ENCODE data around the gene KLHL6.

DNA sequence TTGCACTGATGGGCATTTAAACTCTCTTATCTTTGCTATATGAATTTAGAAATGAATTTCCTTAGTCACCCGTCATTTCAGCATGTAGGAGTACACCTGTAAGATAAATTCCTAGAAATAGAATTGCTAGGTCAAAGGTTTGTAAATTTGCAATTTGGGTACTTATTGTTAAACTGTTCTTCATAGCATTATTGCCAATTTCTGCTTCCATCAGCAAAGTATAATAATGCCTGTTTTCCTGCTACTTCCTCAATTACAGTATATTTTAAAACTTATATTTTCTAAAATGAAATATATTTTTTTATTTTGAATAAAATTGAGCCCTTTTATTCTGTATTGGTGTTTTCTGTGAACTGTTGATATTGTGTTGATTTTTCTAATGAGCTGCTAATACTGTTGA is 110.8 kb downstream of the KLHL6 start:
- TF ChIP-seq, protein P1, sequence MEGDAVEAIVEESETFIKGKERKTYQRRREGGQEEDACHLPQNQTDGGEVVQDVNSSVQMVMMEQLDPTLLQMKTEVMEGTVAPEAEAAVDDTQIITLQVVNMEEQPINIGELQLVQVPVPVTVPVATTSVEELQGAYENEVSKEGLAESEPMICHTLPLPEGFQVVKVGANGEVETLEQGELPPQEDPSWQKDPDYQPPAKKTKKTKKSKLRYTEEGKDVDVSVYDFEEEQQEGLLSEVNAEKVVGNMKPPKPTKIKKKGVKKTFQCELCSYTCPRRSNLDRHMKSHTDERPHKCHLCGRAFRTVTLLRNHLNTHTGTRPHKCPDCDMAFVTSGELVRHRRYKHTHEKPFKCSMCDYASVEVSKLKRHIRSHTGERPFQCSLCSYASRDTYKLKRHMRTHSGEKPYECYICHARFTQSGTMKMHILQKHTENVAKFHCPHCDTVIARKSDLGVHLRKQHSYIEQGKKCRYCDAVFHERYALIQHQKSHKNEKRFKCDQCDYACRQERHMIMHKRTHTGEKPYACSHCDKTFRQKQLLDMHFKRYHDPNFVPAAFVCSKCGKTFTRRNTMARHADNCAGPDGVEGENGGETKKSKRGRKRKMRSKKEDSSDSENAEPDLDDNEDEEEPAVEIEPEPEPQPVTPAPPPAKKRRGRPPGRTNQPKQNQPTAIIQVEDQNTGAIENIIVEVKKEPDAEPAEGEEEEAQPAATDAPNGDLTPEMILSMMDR (IDR thresholded peaks at IDR 0.05; ENCODE audit: low read length): no peak
- TF ChIP-seq EZH2 (optimal IDR thresholded peaks at IDR 0.05; ENCODE audit: low read depth, low read length) (no peak), EZH2phosphoT487 (IDR thresholded peaks at IDR 0.05; ENCODE audit: low read length) (no peak)
